AG09309 (cell line): ENCODE data around the gene BCAP31.
A peak's percentile ranks its signal among the peaks of the same experiment; 100 is the strongest.

ENCODE experiments used
- DNase-seq: peaks from one replicate; pipeline ENCODE4 v3.0.0-alpha.2; 2010; ENCODE audit warnings: low read depth
- H3K4me3 ChIP-seq: 2 replicates; pipeline ENCODE4 v1.5.1; 2011; ENCODE audit warnings: mild to moderate bottlenecking, low read depth, low read length, moderate library complexity; ENCODE audit not compliant: control insufficient read depth
- TF ChIP-seq, protein P1 (sequence below): IDR thresholded peaks from 2 replicates; pipeline ENCODE4 v1.5.1; 2011; ENCODE audit warnings: mild to moderate bottlenecking, low read depth, low read length, inconsistent platforms; ENCODE audit not compliant: insufficient read depth, control insufficient read depth; ENCODE audit errors: missing control alignments

BCAP31 gene

GRCh38 chrX:153719701-153720100 is 4.5 kb downstream of the BCAP31 start:
- no peak overlapping the region for H3K4me3 ChIP-seq
- no peak for DNase-seq
- TF ChIP-seq, protein P1, sequence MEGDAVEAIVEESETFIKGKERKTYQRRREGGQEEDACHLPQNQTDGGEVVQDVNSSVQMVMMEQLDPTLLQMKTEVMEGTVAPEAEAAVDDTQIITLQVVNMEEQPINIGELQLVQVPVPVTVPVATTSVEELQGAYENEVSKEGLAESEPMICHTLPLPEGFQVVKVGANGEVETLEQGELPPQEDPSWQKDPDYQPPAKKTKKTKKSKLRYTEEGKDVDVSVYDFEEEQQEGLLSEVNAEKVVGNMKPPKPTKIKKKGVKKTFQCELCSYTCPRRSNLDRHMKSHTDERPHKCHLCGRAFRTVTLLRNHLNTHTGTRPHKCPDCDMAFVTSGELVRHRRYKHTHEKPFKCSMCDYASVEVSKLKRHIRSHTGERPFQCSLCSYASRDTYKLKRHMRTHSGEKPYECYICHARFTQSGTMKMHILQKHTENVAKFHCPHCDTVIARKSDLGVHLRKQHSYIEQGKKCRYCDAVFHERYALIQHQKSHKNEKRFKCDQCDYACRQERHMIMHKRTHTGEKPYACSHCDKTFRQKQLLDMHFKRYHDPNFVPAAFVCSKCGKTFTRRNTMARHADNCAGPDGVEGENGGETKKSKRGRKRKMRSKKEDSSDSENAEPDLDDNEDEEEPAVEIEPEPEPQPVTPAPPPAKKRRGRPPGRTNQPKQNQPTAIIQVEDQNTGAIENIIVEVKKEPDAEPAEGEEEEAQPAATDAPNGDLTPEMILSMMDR: no peak

DNA sequence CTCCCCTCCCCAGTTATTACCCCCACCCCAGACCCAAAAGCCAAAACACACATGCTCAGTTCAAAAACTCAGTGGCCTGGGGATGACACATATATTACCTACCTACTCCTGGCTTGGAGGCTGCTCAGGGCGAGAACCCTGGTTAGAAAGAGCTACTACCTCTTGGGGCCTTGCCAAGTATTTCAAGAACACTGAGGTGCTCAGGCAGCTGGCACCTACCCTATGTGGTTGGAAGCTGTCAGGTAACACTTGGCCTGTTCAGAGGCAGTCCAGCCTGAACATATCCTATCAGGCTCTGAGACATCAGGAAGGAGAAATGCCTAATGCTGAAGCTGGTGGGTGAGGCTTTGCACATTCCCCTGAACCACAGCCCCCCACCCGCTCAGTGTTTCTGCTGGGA is 4.9 kb downstream of the BCAP31 start:
- no peak for DNase-seq
- TF ChIP-seq, protein P1: no peak
- no peak overlapping the region for H3K4me3 ChIP-seq

GRCh38 chrX:153717445-153717844 is 6.7 kb downstream of the BCAP31 start:
- H3K4me3 ChIP-seq: no peak overlapping the region
- DNase-seq: no peak
- TF ChIP-seq, protein P1: no peak

- TF ChIP-seq, protein P1: no peak
- no peak for DNase-seq
- H3K4me3 ChIP-seq: no peak overlapping the region
Measured at GRCh38 chrX:153714256-153714655, 9.9 kb downstream of the BCAP31 start.

- H3K4me3 ChIP-seq: no peak overlapping the region
- TF ChIP-seq, protein P1: no peak
- DNase-seq: no peak
Measured at GRCh38 chrX:153709726-153710674, 14.2 kb downstream of the BCAP31 start.

GRCh38 chrX:153708415-153708814 is 15.8 kb downstream of the BCAP31 start:
- TF ChIP-seq, protein P1: peak; percentile 70
- no peak overlapping the region for H3K4me3 ChIP-seq
- no peak for DNase-seq
